ENCODE data around the gene EXOSC5.
"Not testable (repeated sequence)": the region's sequence is repeated elsewhere in the genome, so short reads cannot be mapped to it uniquely, and the experiment has no call there.

EXOSC5 gene

DNA sequence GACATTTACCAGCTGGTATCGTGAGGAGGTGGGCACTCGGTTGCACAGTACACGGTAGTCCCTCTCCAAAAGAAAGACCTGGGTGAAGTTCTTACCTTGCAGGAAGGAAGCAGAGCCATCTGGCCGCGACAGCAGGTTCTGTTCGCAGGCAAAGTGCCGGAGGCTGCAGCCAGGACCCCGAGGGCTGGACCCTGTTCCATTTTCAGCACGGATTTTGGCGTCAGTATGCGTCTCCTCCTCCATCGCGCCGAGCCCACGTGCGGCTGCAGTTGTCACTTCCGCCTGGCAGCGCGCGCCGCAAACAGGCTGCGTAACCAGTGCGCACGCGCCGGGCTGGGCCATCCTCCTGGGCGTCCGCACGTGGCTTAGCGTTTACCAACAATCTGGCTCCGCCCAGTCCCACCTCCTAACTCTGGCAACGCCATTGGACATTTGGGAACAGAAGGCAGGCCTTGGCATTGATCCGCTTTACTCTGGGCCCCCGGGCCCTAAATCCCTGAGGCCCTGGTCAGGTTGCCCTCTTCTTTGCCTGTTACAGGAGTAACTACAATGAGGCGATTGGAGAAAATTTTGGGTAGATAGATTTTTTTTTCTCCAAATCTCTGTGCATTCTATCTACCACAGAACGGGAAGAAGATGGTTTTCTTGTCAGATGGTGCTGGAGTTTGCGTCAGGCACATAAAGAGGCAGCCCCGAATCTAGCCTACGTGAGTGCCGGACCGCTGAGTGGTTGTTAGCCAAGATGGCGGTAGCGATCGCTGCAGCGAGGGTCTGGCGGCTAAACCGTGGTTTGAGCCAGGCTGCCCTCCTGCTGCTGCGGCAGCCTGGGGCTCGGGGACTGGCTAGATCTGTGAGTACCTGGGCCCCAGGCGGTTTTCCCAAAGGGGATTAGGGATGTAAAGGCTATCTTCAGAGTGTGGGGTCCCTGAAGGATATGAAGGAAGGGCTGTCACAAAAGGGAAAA is at the start of gene EXOSC5, which contains the start of gene BCKDHA:
Gene EXOSC5, minus strand, starts transcription at position 274 of the 964 bp plus-strand sequence. Its CDS starts 31 bp downstream, at position 243.
Gene BCKDHA, plus strand, starts transcription at position 733 of the 964 bp plus-strand sequence. Its CDS starts 10 bp downstream, at position 743.
- peak; percentile 98 to 99 for DNase-seq (ENCODE audit: extremely low read depth in 1 of 2, low read depth in 1 of 2)

DNA sequence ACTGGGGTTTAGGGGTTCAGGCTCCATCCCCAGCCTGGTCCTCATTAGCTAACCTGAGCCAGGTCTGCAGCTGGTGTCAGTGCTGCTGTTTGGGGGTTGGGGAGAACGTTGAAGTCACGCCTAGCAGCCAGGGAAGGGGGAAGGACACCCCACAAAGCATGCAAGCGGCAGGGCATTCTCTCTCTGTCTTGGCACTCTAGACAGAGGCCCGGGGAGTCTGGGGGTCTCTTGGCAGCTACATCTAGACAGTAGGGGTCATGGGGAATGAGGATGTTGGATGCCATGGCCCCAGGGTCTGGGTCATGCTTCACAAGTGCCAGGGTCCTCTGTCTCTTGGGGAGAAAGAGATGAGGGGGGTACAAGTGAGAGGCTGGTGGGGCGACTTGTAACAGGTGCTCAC is 48.4 kb upstream of the EXOSC5 start:
- DNase-seq (ENCODE audit: extremely low read depth in 1 of 2, low read depth in 1 of 2), result no peak

GRCh38 chr19:41443813-41444455 is 46.8 kb upstream of the EXOSC5 start:
- no peak for DNase-seq (ENCODE audit: extremely low read depth in 1 of 2, low read depth in 1 of 2)

GRCh38 chr19:41442473-41443355 is 45.6 kb upstream of the EXOSC5 start, which contains the start of gene ERICH4:
TSS of gene ERICH4 (plus strand) at chr19:41443156. CDS start at chr19:41443170, 14 bp downstream.
- DNase-seq (ENCODE audit: extremely low read depth in 1 of 2, low read depth in 1 of 2), result no peak

GRCh38 chr19:41441321-41441945 is 44.3 kb upstream of the EXOSC5 start:
- no peak for DNase-seq (ENCODE audit: extremely low read depth in 1 of 2, low read depth in 1 of 2)

- DNase-seq (ENCODE audit: extremely low read depth in 1 of 2, low read depth in 1 of 2), result peak; percentile 82 to 97
Observed at GRCh38 chr19:41439441-41440222, 42.5 kb upstream of the EXOSC5 start, which contains the start of gene DMAC2. TSS of gene DMAC2 (minus strand) at chr19:41439912. CDS start at chr19:41439899, 13 bp downstream.

- no peak for DNase-seq (ENCODE audit: extremely low read depth in 1 of 2, low read depth in 1 of 2)
Observed at GRCh38 chr19:41437944-41438574, 40.9 kb upstream of the EXOSC5 start.

DNA sequence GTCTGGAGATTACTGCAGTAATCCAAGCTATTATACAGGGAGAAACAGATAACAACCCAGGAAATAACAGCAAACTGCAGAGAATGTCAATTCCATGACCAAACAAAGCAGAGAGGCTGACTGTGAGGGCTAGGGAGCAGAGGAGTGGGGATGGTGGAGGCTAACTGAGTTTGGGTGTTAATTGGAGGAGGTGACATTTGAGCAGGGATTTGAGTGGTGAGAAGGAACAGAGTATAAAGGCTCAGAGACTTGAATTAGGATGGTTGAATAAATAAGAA is 39.5 kb upstream of the EXOSC5 start:
- DNase-seq (ENCODE audit: extremely low read depth in 1 of 2, low read depth in 1 of 2), result no peak

DNA sequence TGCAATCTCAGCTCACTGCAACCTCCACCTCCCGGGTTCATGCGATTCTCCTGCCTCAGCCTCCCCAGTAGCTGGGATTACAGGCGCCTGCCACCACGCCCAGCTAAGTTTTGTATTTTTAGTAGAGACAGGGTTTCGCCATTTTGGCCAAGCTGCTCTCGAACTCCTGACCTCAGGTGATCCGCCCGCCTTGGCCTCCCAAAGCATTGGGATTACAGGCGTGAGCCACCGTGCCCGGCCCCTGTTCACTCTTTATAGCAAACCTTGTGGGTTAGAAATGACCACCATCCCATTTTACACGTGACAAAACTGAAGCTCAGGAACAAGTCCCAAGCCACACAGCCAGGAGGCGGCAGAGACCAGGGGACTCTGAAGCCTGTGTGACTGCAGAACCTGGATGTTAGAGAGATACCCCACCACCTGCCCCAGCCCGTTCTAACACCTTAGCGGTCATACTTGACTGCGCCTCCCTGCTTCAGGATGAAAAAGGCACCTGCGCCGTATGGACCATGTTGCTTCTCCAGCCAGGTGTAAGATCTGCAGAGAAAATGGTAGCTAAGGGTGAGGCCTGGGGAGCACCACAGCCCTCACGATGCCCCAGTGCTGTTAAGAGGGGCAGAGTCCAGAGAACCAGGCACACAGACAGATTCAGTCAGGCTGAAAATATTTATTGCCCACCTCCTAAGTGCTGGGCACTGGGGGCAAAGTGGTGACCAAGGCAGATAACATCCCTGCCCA is 38.9 kb upstream of the EXOSC5 start:
- no peak for DNase-seq (ENCODE audit: extremely low read depth in 1 of 2, low read depth in 1 of 2)

GRCh38 chr19:41435376-41435775 is 38.2 kb upstream of the EXOSC5 start:
- DNase-seq (ENCODE audit: extremely low read depth in 1 of 2, low read depth in 1 of 2), result not testable (repeated sequence)

DNA sequence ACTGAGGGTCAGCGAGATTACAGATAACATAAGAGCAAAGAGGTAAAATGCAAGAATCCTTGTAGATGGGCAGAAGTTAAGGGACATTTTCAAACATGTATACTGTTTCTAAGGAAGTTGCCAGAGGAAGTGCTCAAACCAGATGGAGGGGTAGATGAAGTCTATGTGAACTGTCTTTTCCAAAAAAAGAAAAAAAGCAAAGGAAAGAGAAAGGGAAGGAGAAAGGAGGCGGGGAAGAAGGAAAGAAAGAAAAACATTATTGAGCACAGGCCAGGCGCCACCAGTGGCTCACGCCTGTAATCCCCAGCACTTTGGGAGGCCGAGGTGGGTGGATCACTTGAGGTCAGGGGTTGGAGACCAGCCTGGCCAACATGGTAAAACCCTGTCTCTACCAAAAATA is 37.3 kb upstream of the EXOSC5 start:
- no peak for DNase-seq (ENCODE audit: extremely low read depth in 1 of 2, low read depth in 1 of 2)

DNA sequence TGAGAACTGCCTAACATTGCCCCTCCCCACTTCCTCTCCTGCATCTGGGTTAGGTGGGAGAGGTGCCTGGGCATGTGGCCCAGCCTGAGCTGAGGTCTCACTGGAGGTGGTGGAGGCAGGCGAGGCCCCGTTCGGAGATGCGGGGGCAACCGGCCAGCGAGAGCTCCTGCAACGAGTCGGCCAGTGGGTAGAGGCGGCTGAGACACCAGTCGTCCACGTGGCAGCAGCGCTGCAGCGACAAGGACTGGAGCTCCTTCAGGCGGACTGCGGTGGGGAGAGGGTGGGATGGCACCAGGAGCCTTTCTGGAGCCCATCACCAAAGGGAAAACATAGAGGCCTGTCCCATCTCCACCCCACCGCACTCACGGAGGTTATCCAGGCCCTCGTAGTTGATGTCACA is 36.0 kb upstream of the EXOSC5 start:
- no peak for DNase-seq (ENCODE audit: extremely low read depth in 1 of 2, low read depth in 1 of 2)

DNA sequence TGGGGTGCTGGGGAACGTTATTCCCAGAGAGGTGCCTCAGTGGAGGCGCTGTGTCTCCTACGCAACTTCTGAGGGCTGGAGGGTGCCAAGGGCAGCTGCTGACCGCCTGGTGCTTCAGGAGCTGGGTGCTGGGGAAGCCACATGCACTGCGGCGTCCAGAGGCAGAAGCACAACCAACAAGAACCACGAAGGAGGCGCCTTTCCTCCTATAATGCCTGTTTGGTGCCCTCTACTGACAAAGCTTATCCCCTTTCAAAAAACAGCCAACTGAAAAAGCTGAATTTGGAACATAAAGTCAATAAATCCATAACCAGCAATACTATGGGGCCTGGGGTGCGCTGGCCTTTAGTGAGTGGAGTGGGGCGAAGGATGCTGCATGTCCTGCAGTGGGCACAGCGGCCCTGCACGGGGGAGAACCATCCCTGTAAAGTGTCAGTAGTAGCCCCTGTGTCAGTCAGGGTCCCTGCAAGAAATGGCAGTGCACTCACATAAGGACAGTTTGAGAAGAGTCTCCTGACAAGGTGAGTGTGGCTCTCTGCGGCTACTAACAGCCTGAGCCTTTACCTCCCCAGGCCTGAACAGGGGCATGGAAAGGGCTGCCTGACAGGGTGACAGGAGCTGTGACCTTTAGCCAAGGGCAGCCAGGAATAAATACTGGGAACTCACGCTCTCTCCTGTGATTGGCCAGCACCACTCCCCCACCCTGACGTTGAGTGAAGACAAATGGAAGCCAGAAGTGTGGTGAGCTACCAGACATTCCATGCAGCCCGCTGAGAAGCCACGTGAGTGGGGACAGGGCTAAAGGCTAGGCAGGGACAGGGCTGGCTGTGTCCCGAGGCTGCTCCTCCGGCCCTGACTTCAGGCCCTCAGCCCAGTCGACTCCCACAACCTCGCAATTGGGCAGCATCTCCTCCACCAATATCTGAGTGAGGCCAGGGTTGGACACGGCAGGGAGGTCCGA is 34.5 kb upstream of the EXOSC5 start:
- DNase-seq (ENCODE audit: extremely low read depth in 1 of 2, low read depth in 1 of 2), result no peak

GRCh38 chr19:41430922-41431321 is 33.8 kb upstream of the EXOSC5 start:
- no peak for DNase-seq (ENCODE audit: extremely low read depth in 1 of 2, low read depth in 1 of 2)

DNA sequence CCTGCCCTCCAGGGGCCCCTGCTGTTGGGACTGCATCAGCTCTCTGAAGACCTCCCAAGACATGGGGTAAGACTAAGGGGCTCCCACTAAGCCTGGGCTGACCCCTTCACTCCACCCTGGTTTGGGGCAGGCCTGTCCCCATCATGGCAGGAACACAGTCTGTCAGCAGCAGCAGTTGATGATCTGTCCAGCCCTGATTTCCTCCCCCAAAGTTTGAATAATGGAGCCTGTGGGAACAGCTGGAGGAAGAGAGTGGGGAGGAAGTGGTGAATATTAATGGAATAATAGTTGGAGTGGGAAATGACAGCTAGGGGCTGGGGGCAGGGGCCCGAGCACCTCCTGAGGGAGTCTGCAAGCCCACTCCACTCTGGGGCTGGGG is 31.3 kb upstream of the EXOSC5 start:
- DNase-seq (ENCODE audit: extremely low read depth in 1 of 2, low read depth in 1 of 2), result no peak

DNA sequence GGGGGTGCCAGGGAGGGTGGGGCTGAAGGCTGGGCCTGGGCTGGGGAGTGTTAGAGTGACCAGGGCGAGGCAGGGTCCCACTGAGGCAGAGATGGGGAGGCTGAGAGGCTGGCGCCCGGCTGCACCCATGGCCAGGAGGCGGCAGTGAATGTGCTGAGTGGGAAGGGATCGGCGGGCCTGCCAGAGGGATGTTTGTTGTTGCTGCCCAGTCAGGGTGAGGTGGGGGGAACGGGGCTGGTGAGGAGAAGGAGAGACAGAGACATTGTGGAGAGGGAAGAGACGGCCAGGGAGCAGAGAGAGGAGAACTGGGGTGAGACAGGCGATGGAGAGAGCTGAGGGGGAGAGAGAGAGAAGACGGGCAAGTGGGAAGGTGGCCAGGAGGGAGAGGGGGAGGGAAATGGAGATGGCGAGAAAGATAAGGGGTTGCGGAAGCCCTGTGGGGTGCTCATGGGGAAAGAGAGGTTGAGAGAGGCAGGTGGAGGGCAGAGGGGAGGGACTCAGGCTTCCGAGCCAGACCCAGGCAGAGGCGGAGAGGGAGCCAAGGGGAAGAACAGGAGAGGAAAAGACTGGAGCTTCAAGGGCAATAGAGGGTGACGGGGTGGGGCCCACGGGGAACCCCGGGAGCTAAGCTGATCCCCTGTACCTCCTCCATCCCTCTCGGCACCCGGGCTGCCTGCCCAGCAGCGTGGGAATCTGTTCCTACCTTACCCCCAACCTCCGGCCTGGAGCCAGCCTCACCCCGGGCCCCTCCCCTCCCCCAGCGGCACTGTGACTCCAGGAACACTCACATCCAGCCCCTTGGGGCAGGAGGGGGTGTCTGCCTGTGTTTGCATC is 30.7 kb upstream of the EXOSC5 start:
- peak; percentile 23 to 24 for DNase-seq (ENCODE audit: extremely low read depth in 1 of 2, low read depth in 1 of 2)

Measured in stimulated activated CD8-positive, alpha-beta memory T cell treated with anti-CD3 and anti-CD28 coated beads, Interleukin-7, amount 100 ng/mL, for 48 hours (primary cell).